HL-60 (cell line): ENCODE measurements around the gene MIEN1.

Experiments
- DNase-seq, 2 experiments: peaks; one replicate each; pipeline ENCODE4 v3.0.0-alpha.2; 2010 to 2020; ENCODE audit warnings: low read depth in 1 of 2, low spot score in 1 of 2
- H3K27ac ChIP-seq: fragments of 250-450 bp; sonication (Bioruptor Pico); replicated peaks from 2 replicates; pipeline ENCODE4 v1.5.1; 2020; ENCODE audit warnings: mild to moderate bottlenecking, moderate library complexity
- H3K27me3 ChIP-seq: fragments of 250-450 bp; sonication (Bioruptor Pico); 2 replicates; pipeline ENCODE4 v1.5.1; 2021; ENCODE audit warnings: mild to moderate bottlenecking, moderate library complexity; ENCODE audit not compliant: insufficient read depth, poor library complexity, severe bottlenecking
- H3K4me3 ChIP-seq: replicated peaks from 2 replicates; pipeline ENCODE4 v1.5.1; 2011; ENCODE audit warnings: mild to moderate bottlenecking, control low read depth, low read length; ENCODE audit not compliant: insufficient read depth
- CTCF ChIP-seq: IDR thresholded peaks from one replicate; pipeline ENCODE4 v1.5.1; 2011; ENCODE audit warnings: low read length, control low read depth, inconsistent platforms; ENCODE audit not compliant: insufficient read depth
- GABPA ChIP-seq: IDR thresholded peaks from 2 replicates; pipeline ENCODE4 v1.6.1; 2012; ENCODE audit warnings: low read depth
- POLR2AphosphoS5 ChIP-seq: IDR thresholded peaks from 2 replicates; pipeline ENCODE4 v1.6.1; 2012; ENCODE audit warnings: low read depth
- REST ChIP-seq: IDR thresholded peaks from 2 replicates; pipeline ENCODE4 v1.6.1; 2012; ENCODE audit warnings: low read depth; ENCODE audit not compliant: insufficient replicate concordance
- SPI1 ChIP-seq: IDR thresholded peaks from 2 replicates; pipeline ENCODE4 v1.6.1; 2012; ENCODE audit warnings: low read depth, mild to moderate bottlenecking, borderline replicate concordance

Gene MIEN1

GRCh38 chr17:39716073-39716818, 14.1 kb downstream of the MIEN1 start:
- H3K27ac ChIP-seq: no peak overlapping the region
- H3K4me3 ChIP-seq: no peak overlapping the region
- no peak for DNase-seq
- H3K27me3 ChIP-seq: no peaks in the 10 kb centered on the region
- TF ChIP-seq REST (no peak), POLR2AphosphoS5 (no peak), CTCF (no peak), SPI1 (no peak), GABPA (no peak)

GRCh38 chr17:39715375-39716072, 14.8 kb downstream of the MIEN1 start:
- no peak overlapping the region for H3K4me3 ChIP-seq
- TF ChIP-seq CTCF (no peak), POLR2AphosphoS5 (no peak), GABPA (no peak), REST (no peak), SPI1 (no peak)
- no peaks in the 10 kb centered on the region for H3K27me3 ChIP-seq
- DNase-seq: no peak
- no peak overlapping the region for H3K27ac ChIP-seq

- no peak for DNase-seq
Observed at GRCh38 chr17:39714234-39714633, 16.1 kb downstream of the MIEN1 start.

More at GRCh38 chr17:39714234-39714633, 16.1 kb downstream of the MIEN1 start:
- no peak overlapping the region for H3K27ac ChIP-seq
- no peaks in the 10 kb centered on the region for H3K27me3 ChIP-seq
- H3K4me3 ChIP-seq: no peak overlapping the region
- TF ChIP-seq SPI1 (no peak), CTCF (no peak)
